ENCODE results near the gene ENOX1.

DNA sequence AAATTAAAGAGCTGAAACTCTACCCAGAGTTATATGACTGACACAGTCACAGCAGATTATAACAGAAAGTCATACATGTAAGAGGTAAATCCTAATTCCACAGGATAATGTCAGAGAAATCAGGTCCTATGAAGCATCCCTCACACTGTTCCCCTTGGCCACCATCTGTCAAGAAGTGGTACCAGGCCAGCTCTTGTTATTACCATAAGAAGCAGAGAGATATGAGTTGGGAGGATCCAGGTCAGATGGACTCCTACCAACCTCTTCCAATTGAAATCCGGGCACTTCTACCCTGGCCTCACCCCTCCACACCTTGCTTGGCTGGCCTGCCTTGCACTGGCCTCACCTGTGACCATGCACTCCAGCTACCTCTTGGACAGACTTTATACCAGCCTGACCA, 410.2 kb downstream of the ENOX1 start:
- TF ChIP-seq, protein P1, sequence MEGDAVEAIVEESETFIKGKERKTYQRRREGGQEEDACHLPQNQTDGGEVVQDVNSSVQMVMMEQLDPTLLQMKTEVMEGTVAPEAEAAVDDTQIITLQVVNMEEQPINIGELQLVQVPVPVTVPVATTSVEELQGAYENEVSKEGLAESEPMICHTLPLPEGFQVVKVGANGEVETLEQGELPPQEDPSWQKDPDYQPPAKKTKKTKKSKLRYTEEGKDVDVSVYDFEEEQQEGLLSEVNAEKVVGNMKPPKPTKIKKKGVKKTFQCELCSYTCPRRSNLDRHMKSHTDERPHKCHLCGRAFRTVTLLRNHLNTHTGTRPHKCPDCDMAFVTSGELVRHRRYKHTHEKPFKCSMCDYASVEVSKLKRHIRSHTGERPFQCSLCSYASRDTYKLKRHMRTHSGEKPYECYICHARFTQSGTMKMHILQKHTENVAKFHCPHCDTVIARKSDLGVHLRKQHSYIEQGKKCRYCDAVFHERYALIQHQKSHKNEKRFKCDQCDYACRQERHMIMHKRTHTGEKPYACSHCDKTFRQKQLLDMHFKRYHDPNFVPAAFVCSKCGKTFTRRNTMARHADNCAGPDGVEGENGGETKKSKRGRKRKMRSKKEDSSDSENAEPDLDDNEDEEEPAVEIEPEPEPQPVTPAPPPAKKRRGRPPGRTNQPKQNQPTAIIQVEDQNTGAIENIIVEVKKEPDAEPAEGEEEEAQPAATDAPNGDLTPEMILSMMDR (IDR thresholded peaks at IDR 0.05; ENCODE audit: low read depth, low read length) = no peak
- no peak for TF ChIP-seq EZH2phosphoT487 (IDR thresholded peaks at IDR 0.05; ENCODE audit: low read depth)
